Measurements from ENCODE around the gene PIGR. TPM values are rescaled to one million over a fixed set of nuclear protein-coding genes. Genes with fewer than 3 reads are reported as not detected.

Gene PIGR
- total RNA-seq, 1 experiment from 2014 or later = 2.6 TPM

- Histone ChIP-seq H3K9ac (ENCODE audit: low read length) (no peak overlapping the region), H3K4me2 (ENCODE audit: low read length) (no peak overlapping the region), H3K27me3 (ENCODE audit: insufficient read depth, low read length) (peaks cover 11% of the 10 kb centered on the region; the same call in 1 of the 2 replicates), H3K79me2 (ENCODE audit: insufficient read depth, low read length) (no peaks in the 10 kb centered on the region), H3K4me1 (ENCODE audit: control insufficient read depth in 1 of 2, insufficient read depth in 2 of 2, low read length in 2 of 2) (no peaks in the 10 kb centered on the region), H3K36me3 (ENCODE audit: control insufficient read depth in 1 of 2, insufficient read depth in 2 of 2, low read length in 2 of 2) (no peaks in the 10 kb centered on the region), H3K4me3 (replicated peaks in 1 of 2; ENCODE audit: low read depth in 1 of 2, low read length in 2 of 2) (no peak overlapping the region), H4K20me1 (ENCODE audit: insufficient read depth) (no peaks in the 10 kb centered on the region), H3K9me2 (ENCODE audit: insufficient read depth) (no peaks in the 10 kb centered on the region), H3K27ac (ENCODE audit: low read depth, low read length) (no peak overlapping the region), H2AFZ (ENCODE audit: low read depth, low read length, poor library complexity, severe bottlenecking) (no peak overlapping the region), H3K9me3 (ENCODE audit: control insufficient read depth in 1 of 2, insufficient read depth in 1 of 2, low read depth in 1 of 2, low read length in 2 of 2) (no peaks in the 10 kb centered on the region)
- ChIA-PET POLR2A (no interaction called here), RAD21 (ENCODE audit: low non-redundant PET in 1 of 2, low total read pairs in 2 of 2, uncharacterized antibody in 2 of 2, unreplicated experiment in 2 of 2) (no interaction called here), CTCF (interaction anchor here (2.6 kb wide), 1 partner anchor 9 kb away, joined by 14 read pairs; no protein-coding TSS in a partner anchor)
- no peak for TF ChIP-seq REST (IDR thresholded peaks at IDR 0.05; ENCODE audit: low read depth)
- TF ChIP-seq RAD21 (IDR thresholded peaks at IDR 0.05; ENCODE audit: low read depth) = no peak
- no peak for TF ChIP-seq SRF (IDR thresholded peaks at IDR 0.05; ENCODE audit: low read depth)
- no TSS peak for BruUV-seq (replicated peaks)
- ATAC-seq = no peak
- intact Hi-C loops (cut with micrococcal nuclease) = no loop called here
- no peak for DNase-seq (ENCODE audit: low read depth, low spot score)
These were observed 1.6 kb downstream of the PIGR start for GRCh38 chr1:206944703-206945102.

GRCh38 chr1:206941766-206942418, 4.4 kb downstream of the PIGR start:
- Histone ChIP-seq H3K4me2 (ENCODE audit: low read length) (no peak overlapping the region), H3K27me3 (ENCODE audit: insufficient read depth, low read length) (peaks cover 11% of the 10 kb centered on the region; the same call in 1 of the 2 replicates), H3K27ac (ENCODE audit: low read depth, low read length) (no peak overlapping the region), H3K9me2 (ENCODE audit: insufficient read depth) (no peaks in the 10 kb centered on the region), H3K36me3 (ENCODE audit: control insufficient read depth in 1 of 2, insufficient read depth in 2 of 2, low read length in 2 of 2) (no peaks in the 10 kb centered on the region), H4K20me1 (ENCODE audit: insufficient read depth) (no peaks in the 10 kb centered on the region), H3K4me1 (ENCODE audit: control insufficient read depth in 1 of 2, insufficient read depth in 2 of 2, low read length in 2 of 2) (no peaks in the 10 kb centered on the region), H3K9me3 (ENCODE audit: control insufficient read depth in 1 of 2, insufficient read depth in 1 of 2, low read depth in 1 of 2, low read length in 2 of 2) (no peaks in the 10 kb centered on the region), H3K4me3 (replicated peaks in 1 of 2; ENCODE audit: low read depth in 1 of 2, low read length in 2 of 2) (no peak overlapping the region), H3K79me2 (ENCODE audit: insufficient read depth, low read length) (no peaks in the 10 kb centered on the region), H3K9ac (ENCODE audit: low read length) (no peak overlapping the region), H2AFZ (ENCODE audit: low read depth, low read length, poor library complexity, severe bottlenecking) (no peak overlapping the region)
- DNase-seq (ENCODE audit: low read depth, low spot score) (no peak), ATAC-seq (no peak)
- BruUV-seq (replicated peaks) = no TSS peak
- ChIA-PET CTCF (interaction anchor here (0.9 to 2.1 kb wide), 3 partner anchors 9 to 40 kb away, joined by 3 to 6 read pairs (median 5); no protein-coding TSS in a partner anchor), POLR2A (no interaction called here), RAD21 (ENCODE audit: low non-redundant PET in 1 of 2, low total read pairs in 2 of 2, uncharacterized antibody in 2 of 2, unreplicated experiment in 2 of 2) (no interaction called here)
- intact Hi-C loops (cut with micrococcal nuclease) = no loop called here
- no peak for TF ChIP-seq SRF (IDR thresholded peaks at IDR 0.05; ENCODE audit: low read depth)
- TF ChIP-seq CEBPB (IDR thresholded peaks at IDR 0.05; ENCODE audit: low read depth) = no peak
- TF ChIP-seq TCF7L2 (IDR thresholded peaks at IDR 0.05; ENCODE audit: borderline replicate concordance, extremely low read depth, insufficient read depth, insufficient read length) = no peak
- TF ChIP-seq EZH2 (IDR thresholded peaks at IDR 0.05) = no peak
- no peak for TF ChIP-seq YY1 (IDR thresholded peaks at IDR 0.05; ENCODE audit: extremely low read depth, insufficient replicate concordance, low read depth, low read length)
- no peak for TF ChIP-seq FOSL1 (IDR thresholded peaks at IDR 0.05; ENCODE audit: low read depth)
- TF ChIP-seq ZNF274 (IDR thresholded peaks at IDR 0.05; ENCODE audit: low read depth, low read length) = no peak
- no peak for TF ChIP-seq ZBTB33 (IDR thresholded peaks at IDR 0.05; ENCODE audit: extremely low read depth, insufficient replicate concordance, low read length)
- no peak for TF ChIP-seq ZFX (IDR thresholded peaks at IDR 0.05)
- TF ChIP-seq EZH2phosphoT487 (IDR thresholded peaks at IDR 0.05; ENCODE audit: borderline replicate concordance) = no peak
- TF ChIP-seq CBX3 (IDR thresholded peaks at IDR 0.05; ENCODE audit: low read depth) = no peak

Measured in HCT116 (cell line).